ENCODE data around the gene ZNF579.

ZNF579 gene

GRCh38 chr19:55622242-55622969 is 41.8 kb upstream of the ZNF579 start:
- no peak for TF ChIP-seq CTCF (IDR thresholded peaks at IDR 0.05; ENCODE audit: low read length, missing control alignments)
- H3K4me3 ChIP-seq (replicated peaks; ENCODE audit: low read depth, low read length) = no peak overlapping the region
- no peak for DNase-seq (ENCODE audit: low read depth)

DNA sequence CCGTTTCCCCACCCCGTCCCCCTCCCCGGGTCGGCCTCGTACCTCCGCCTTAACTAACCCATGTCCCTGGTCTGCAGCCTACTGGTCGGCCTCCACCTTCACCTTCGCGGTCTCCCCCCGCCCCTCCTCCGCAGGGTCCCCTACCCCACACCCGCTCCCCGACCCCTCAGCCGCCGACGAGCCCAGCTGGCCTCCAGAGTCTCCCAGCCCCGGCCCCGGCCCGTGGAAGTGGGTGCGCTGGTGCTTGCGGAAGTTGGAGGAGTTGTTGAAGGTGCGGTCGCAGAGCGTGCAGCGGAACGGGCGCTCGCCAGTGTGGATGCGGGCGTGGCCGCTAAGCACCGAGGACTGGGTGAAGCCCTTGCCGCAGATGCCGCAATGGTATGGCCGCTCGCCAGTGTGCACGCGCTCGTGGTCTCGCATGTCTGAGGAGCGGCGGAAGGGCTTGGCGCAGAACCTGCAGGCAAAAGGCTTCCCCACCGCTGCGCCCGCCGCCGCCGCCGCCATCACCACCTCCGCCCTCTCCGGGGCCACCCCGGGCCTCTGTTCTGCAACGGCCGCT is 41.1 kb upstream of the ZNF579 start:
- no peak for DNase-seq (ENCODE audit: low read depth)
- no peak overlapping the region for H3K4me3 ChIP-seq (replicated peaks; ENCODE audit: low read depth, low read length)
- TF ChIP-seq CTCF (IDR thresholded peaks at IDR 0.05; ENCODE audit: low read length, missing control alignments) = no peak

DNA sequence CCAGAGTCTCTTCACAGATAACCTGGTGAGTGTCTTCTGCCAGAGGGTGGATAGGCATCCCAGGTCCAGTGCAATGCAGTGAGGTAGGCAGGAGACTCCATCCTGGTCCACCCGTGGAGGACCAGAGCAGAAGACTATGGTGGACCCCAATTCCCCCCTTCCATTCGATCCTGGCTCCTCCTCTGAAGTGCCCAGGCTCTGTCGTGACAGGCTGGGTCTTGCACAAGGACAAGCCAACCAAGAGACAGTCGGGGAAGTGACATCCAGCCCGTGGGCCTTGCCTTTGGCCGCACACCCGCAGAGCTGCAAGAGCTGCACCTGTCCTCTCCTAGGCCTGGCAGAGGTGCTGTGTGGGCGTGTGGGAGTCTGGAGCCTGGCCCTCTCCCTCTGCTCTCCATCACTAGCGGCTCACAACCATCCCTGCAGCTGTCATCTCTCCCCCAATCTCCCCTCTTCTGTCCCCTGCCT is 40.6 kb upstream of the ZNF579 start:
- H3K4me3 ChIP-seq (replicated peaks; ENCODE audit: low read depth, low read length) = no peak overlapping the region
- TF ChIP-seq CTCF (IDR thresholded peaks at IDR 0.05; ENCODE audit: low read length, missing control alignments) = no peak
- DNase-seq (ENCODE audit: low read depth) = no peak

GRCh38 chr19:55620410-55621204 is 40.0 kb upstream of the ZNF579 start:
- no peak for TF ChIP-seq CTCF (IDR thresholded peaks at IDR 0.05; ENCODE audit: low read length, missing control alignments)
- no peak for DNase-seq (ENCODE audit: low read depth)
- no peak overlapping the region for H3K4me3 ChIP-seq (replicated peaks; ENCODE audit: low read depth, low read length)

- DNase-seq (ENCODE audit: low read depth) = no peak
- TF ChIP-seq CTCF (IDR thresholded peaks at IDR 0.05; ENCODE audit: low read length, missing control alignments) = no peak
- H3K4me3 ChIP-seq (replicated peaks; ENCODE audit: low read depth, low read length) = no peak overlapping the region
These were observed 38.6 kb upstream of the ZNF579 start for GRCh38 chr19:55619286-55619685.

DNA sequence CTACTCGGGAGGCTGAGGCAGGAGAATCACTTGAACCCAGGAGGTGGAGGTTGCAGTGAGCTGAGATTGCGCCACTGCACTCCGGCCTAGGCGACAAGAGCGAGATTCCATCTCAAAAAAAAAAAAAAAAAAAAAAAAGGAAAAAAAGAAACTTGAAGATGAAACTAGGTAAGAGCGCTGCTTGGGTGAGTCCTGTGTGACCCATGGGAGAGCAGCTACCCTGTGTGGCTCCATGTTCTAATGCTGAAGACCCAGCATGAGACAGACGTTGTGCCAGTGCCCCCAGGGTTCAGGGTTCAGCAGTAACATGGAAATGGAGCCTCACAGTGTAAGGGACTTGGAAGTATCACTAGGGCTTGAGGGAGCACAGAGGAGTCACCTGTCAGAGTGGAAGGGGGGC is 37.8 kb upstream of the ZNF579 start:
- H3K4me3 ChIP-seq (replicated peaks; ENCODE audit: low read depth, low read length) = no peak overlapping the region
- TF ChIP-seq CTCF (IDR thresholded peaks at IDR 0.05; ENCODE audit: low read length, missing control alignments) = no peak
- no peak for DNase-seq (ENCODE audit: low read depth)

All from fibroblast of pulmonary artery (primary cell).